SK-N-SH (cell line): ENCODE data around the gene SLC5A4. TPM values are rescaled to one million over a fixed set of nuclear protein-coding genes. Genes with fewer than 3 reads are reported as not detected.

Source experiments
- CTCF ChIA-PET: fragments of 300-600, 350-600 bp; formaldehyde crosslinking; extraction: SDS; loops from one replicate; lab custom pipeline; 2021; lab: Yijun Ruan, JAX
- POLR2A ChIA-PET: fragments of 350-600 bp; sonication (Branson Sonifier 250); formaldehyde crosslinking; extraction: SDS; loops from one replicate; lab custom pipeline; 2020; ENCODE audit warnings: antibody characterized with exemption, inconsistent platforms; lab: Yijun Ruan, JAX
- DNase-seq: peaks from one replicate; pipeline ENCODE4 v3.0.0; 2012
- H2AFZ ChIP-seq: fragments of 200-600 bp; sonication (generic); 2 replicates; pipeline ENCODE4 v1.8.1; 2016; ENCODE audit warnings: antibody characterized with exemption, mild to moderate bottlenecking, low read depth
- H3F3A ChIP-seq: fragments of 200-600 bp; sonication (generic); replicated peaks from 2 replicates; pipeline ENCODE3; 2016; ENCODE audit warnings: antibody characterized with exemption, mild to moderate bottlenecking; ENCODE audit not compliant: insufficient read depth
- H3K27ac ChIP-seq, 2 experiments: fragments of 200-500 bp in 1 of 2; fragments of 200-600 bp in 1 of 2; sonication (Bioruptor generic) in 1 of 2; sonication (generic), shearing (Covaris generic) in 1 of 2; 2 replicates each; pipeline versions ENCODE4 v1.5.1 to v1.6.1; 2014 to 2016; ENCODE audit warnings: low read depth in 2 of 2, inconsistent platforms in 1 of 2, low read length in 1 of 2, mild to moderate bottlenecking in 1 of 2, mixed read lengths in 1 of 2
- H3K27me3 ChIP-seq: fragments of 200-600 bp; sonication (generic), shearing (Covaris generic); 2 replicates; pipeline ENCODE4 v1.6.1; 2016; ENCODE audit warnings: mixed run types; ENCODE audit not compliant: insufficient read depth
- H3K36me3 ChIP-seq, 2 experiments: fragments of 200-500 bp in 1 of 2; fragments of 200-600 bp in 1 of 2; sonication (Bioruptor generic) in 1 of 2; sonication (generic) in 1 of 2; replicated peaks in 1 of 2; 2 replicates each; pipeline versions ENCODE3 to v1.5.1; 2014 to 2016; ENCODE audit warnings: low read length in 1 of 2, mild to moderate bottlenecking in 1 of 2; ENCODE audit not compliant: insufficient read depth in 2 of 2, control insufficient read depth in 1 of 2
- H3K4me1 ChIP-seq, 2 experiments: fragments of 200-500 bp in 1 of 2; fragments of 200-600 bp in 1 of 2; sonication (Bioruptor generic) in 1 of 2; sonication (generic), shearing (Covaris generic) in 1 of 2; 2 replicates each; pipeline versions ENCODE4 v1.5.1 to v1.6.1; 2014 to 2016; ENCODE audit warnings: low read depth in 1 of 2, low read length in 1 of 2, mixed run types in 1 of 2; ENCODE audit not compliant: insufficient read depth in 2 of 2, control insufficient read depth in 1 of 2
- H3K4me2 ChIP-seq: fragments of 200-600 bp; sonication (generic), shearing (Covaris generic); 2 replicates; pipeline ENCODE4 v1.6.1; 2017; ENCODE audit warnings: mixed run types
- H3K4me3 ChIP-seq, 2 experiments: fragments of 200-500 bp in 1 of 2; fragments of 200-600 bp in 1 of 2; sonication (Bioruptor generic) in 1 of 2; sonication (generic), shearing (Covaris generic) in 1 of 2; 2 replicates each; pipeline versions ENCODE4 v1.5.1 to v1.8.1; 2014 to 2016; ENCODE audit warnings: low read depth in 2 of 2, inconsistent platforms in 1 of 2, low read length in 1 of 2, mild to moderate bottlenecking in 1 of 2, mixed read lengths in 1 of 2, moderate library complexity in 1 of 2
- H3K79me2 ChIP-seq: fragments of 200-600 bp; sonication (generic); 2 replicates; pipeline ENCODE4 v1.8.1; 2017; ENCODE audit warnings: mild to moderate bottlenecking; ENCODE audit not compliant: insufficient read depth
- H3K9ac ChIP-seq: fragments of 200-600 bp; sonication (generic); 2 replicates; pipeline ENCODE4 v1.6.1; 2017; ENCODE audit warnings: mixed run types
- H3K9me2 ChIP-seq: fragments of 200-600 bp; sonication (generic); 2 replicates; pipeline ENCODE4 v1.6.1; 2017; ENCODE audit warnings: mixed run types
- H3K9me3 ChIP-seq: fragments of 200-600 bp; sonication (generic); 2 replicates; pipeline ENCODE4 v1.6.1; 2017; ENCODE audit warnings: mixed run types, mild to moderate bottlenecking, moderate library complexity
- H4K20me1 ChIP-seq: fragments of 200-600 bp; sonication (generic); 2 replicates; pipeline ENCODE4 v1.6.1; 2017; ENCODE audit warnings: mild to moderate bottlenecking, mixed run types; ENCODE audit not compliant: insufficient read depth
- EZH2phosphoT487 ChIP-seq: fragments of 200-600 bp; sonication (generic); IDR thresholded peaks from 2 replicates; pipeline ENCODE4 v1.6.1; 2017; ENCODE audit warnings: low read depth, mixed run types, mild to moderate bottlenecking, antibody characterized with exemption, moderate library complexity, borderline replicate concordance
- FOSL2 ChIP-seq: IDR thresholded peaks from 2 replicates; pipeline ENCODE4 v1.4.0; 2012; ENCODE audit warnings: low read depth, mild to moderate bottlenecking, moderate library complexity, borderline replicate concordance
- FOXJ3 ChIP-seq: sonication (generic); formaldehyde crosslinking; IDR thresholded peaks from 2 replicates; pipeline ENCODE4 v1.5.1; 2020; ENCODE audit warnings: mild to moderate bottlenecking, missing genetic modification reagents
- FOXM1 ChIP-seq: IDR thresholded peaks from 2 replicates; pipeline ENCODE4 v1.4.0; 2012; ENCODE audit warnings: low read depth, mild to moderate bottlenecking
- GATA2 ChIP-seq: sonication (generic); formaldehyde crosslinking; IDR thresholded peaks from 2 replicates; pipeline ENCODE4 v1.5.0; 2020; ENCODE audit warnings: mild to moderate bottlenecking, missing genetic modification reagents
- IRF3 ChIP-seq: fragments of 150-350 bp; IDR thresholded peaks from 2 replicates; pipeline ENCODE4 v1.6.1; 2016; ENCODE audit warnings: mild to moderate bottlenecking, low read depth, low read length
- PBX3 ChIP-seq: IDR thresholded peaks from 2 replicates; pipeline ENCODE4; 2012
- RAD21 ChIP-seq: IDR thresholded peaks from 2 replicates; pipeline ENCODE4 v1.6.1; 2012; ENCODE audit warnings: mild to moderate bottlenecking, low read length
- TAF1 ChIP-seq: IDR thresholded peaks from 2 replicates; pipeline ENCODE4 v1.6.1; 2012; ENCODE audit warnings: low read depth, mild to moderate bottlenecking, low read length, moderate library complexity, borderline replicate concordance
- TEAD4 ChIP-seq: IDR thresholded peaks from 2 replicates; pipeline ENCODE4 v1.4.0; 2012; ENCODE audit warnings: mild to moderate bottlenecking, borderline replicate concordance; ENCODE audit not compliant: insufficient read depth
- USF2 ChIP-seq: fragments of 150-350 bp; IDR thresholded peaks from 2 replicates; pipeline ENCODE4 v1.6.1; 2017; ENCODE audit warnings: antibody characterized with exemption, low read length, low read depth, borderline replicate concordance
- WGBS: methylation state at CpG from one replicate; pipeline ENCODE4 v1.1.6; 2017; ENCODE audit warnings: low lambda C conversion rate; 5-methylcytosine and 5-hydroxymethylcytosine counted together
- polyA plus RNA-seq, 3 experiments: library from polyadenylated mRNA; depleted of rRNA; stranded (reverse); fragments of >200 nt; gene quantifications; 2 replicates each; pipeline ENCODE4 v1.2.3, GENCODE V29; 2012

Gene SLC5A4
- polyA plus RNA-seq, 1 of the 3 experiments (the other 2 are of a cell fraction): 0.15 TPM

- TF ChIP-seq IRF3: no peak
- TF ChIP-seq TEAD4: no peak
- no peak for TF ChIP-seq PBX3
- TF ChIP-seq FOSL2: no peak
Observed at GRCh38 chr22:32236970-32237369, 18.2 kb downstream of the SLC5A4 start (continued).

GRCh38 chr22:32233091-32233490 is 22.1 kb downstream of the SLC5A4 start:
- Histone ChIP-seq H3K36me3 (no peaks in the 10 kb centered on the region), H3K79me2 (no peaks in the 10 kb centered on the region), H3F3A (no peaks in the 10 kb centered on the region), H3K27me3 (no peaks in the 10 kb centered on the region), H3K4me2 (no peak overlapping the region), H3K9me2 (no peaks in the 10 kb centered on the region), H3K27ac (no peak overlapping the region), H2AFZ (no peak overlapping the region), H3K9me3 (no peaks in the 10 kb centered on the region), H3K9ac (no peak overlapping the region), H3K4me1 (no peaks in the 10 kb centered on the region), H3K4me3 (no peak overlapping the region), H4K20me1 (no peaks in the 10 kb centered on the region)
- POLR2A ChIA-PET: no interaction called here
- TF ChIP-seq FOXJ3 (CRISPR knock-in tag) (no peak), GATA2 (no peak), FOXM1 (no peak), RAD21 (no peak), USF2 (no peak)
- no peak for DNase-seq
- 57% methylated on average over 5 of the region's 5 CpGs for WGBS
- CTCF ChIA-PET: interaction anchor here (0.7 to 1.2 kb wide), 4 partner anchors 20 to 244 kb away, joined by 3 read pairs; no protein-coding TSS in a partner anchor

GRCh38 chr22:32232191-32232830 is 22.8 kb downstream of the SLC5A4 start:
- POLR2A ChIA-PET: no interaction called here
- Histone ChIP-seq H3K4me2 (no peak overlapping the region), H3K9me2 (no peaks in the 10 kb centered on the region), H3K4me3 (no peak overlapping the region), H2AFZ (no peak overlapping the region), H4K20me1 (no peaks in the 10 kb centered on the region), H3K79me2 (no peaks in the 10 kb centered on the region), H3K27me3 (no peaks in the 10 kb centered on the region), H3K27ac (no peak overlapping the region), H3K9me3 (no peaks in the 10 kb centered on the region), H3K9ac (no peak overlapping the region), H3K4me1 (no peaks in the 10 kb centered on the region), H3F3A (no peaks in the 10 kb centered on the region), H3K36me3 (no peaks in the 10 kb centered on the region)
- WGBS: 71% methylated on average over 5 of the region's 5 CpGs
- TF ChIP-seq TAF1 (no peak), RAD21 (no peak), EZH2phosphoT487 (no peak)
- DNase-seq: no peak
- CTCF ChIA-PET: interaction anchor here (0.6 kb wide), 1 partner anchor 19 kb away, joined by 3 read pairs; no protein-coding TSS in a partner anchor
